HG02623 (cell line): Measurements from ENCODE around the gene LSAMP.
A peak's percentile ranks its signal among the peaks of the same experiment; 100 is the strongest.

Experiments
- ATAC-seq: cut with Tn5 transposase; IDR thresholded peaks from one replicate; pipeline ENCODE4 v1.9.1; 2021; ENCODE audit warnings: moderate library complexity; ENCODE audit not compliant: unreplicated experiment

LSAMP gene

DNA sequence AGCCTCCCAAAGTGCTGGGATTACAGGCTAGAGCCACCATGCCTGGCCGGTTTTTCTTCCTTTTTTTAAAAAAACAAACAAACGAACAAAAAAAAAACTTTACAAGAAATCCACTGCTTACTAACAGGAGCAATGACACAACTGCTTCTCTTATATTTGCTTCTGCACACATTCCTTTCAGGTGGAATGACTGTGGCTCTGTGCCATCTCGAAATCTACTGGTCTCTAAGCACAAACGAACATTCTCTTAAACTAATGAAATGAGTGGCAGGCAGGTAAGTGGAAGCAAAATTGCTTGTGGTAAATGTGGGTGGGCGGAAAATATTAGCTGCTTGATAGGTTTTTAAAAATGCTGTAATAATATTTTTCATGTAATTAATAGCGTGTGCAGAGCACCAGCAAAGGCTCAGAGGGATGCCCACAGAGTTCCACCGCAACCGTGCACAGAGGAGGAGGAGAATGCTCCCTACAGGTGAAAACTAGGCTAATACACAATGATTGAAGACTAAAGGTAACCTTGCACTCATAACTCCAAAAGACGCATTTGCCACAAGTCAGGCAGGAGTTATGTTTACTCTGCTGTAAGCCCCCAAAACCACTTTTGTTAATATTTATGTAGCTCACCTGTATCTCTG, 77.4 kb downstream of the LSAMP start:
- ATAC-seq = no peak

DNA sequence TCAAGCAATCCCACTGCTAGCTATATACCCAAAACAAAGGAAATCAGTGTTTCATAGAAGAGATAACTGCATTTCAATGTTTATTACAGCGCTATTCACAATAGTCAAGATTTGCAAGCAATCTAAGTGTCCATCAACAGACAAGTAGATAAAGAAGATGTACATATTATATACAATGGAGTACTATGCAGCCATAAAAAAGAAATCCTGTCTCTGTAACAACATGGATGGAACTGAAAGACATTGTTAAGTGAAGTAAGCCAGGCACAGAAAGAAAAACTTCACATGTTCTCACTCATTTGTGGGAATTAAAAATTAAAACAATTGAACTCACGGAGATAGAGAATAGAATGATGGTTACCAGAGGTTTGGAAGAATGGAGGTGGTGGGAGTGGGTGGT, 89.2 kb downstream of the LSAMP start:
- no peak for ATAC-seq

- no peak for ATAC-seq
Measured at GRCh38 chr3:116354382-116354781, 90.9 kb downstream of the LSAMP start.

- no peak for ATAC-seq
Measured at GRCh38 chr3:116350119-116350733, 95.1 kb downstream of the LSAMP start.

DNA sequence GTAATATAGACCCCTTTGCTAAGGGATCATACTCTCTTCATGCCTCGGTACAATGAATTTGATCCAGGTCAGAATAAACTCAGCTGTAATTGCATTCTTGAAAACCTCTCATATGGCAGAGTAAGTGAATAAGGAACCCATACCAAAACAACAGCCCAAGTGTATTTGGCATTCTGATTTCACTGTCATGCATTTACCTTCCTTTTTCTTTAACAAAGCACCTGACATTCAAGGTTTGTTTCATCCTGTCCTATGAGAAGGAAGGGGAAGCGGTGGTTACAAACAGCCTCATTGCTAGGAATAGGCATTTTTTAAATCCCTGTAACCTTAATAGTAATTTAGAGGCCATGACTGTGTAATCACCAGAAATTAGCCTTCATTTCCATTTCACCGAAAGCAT, 97.1 kb downstream of the LSAMP start:
- no peak for ATAC-seq

- no peak for ATAC-seq
Measured at GRCh38 chr3:116342499-116342898, 102.8 kb downstream of the LSAMP start.

DNA sequence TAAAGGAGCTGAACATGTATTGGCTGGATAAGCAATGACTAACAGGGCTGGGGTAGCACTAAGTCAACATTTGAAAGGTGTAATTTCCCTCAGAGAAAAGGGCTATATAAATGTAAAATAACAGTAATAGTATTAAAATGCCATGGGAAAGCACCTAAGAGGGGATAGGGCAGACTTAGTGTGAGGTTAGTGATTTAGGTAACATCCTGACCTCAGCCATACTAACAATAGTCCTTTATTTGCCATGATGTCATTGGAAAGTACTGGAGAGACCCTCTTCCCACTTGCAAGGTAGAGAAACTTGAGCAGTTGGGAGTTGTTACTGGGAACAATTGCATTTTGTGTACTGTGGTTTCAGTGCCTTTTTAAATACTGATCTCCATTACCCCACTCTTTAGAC, 103.4 kb downstream of the LSAMP start:
- ATAC-seq = peak; percentile 43

DNA sequence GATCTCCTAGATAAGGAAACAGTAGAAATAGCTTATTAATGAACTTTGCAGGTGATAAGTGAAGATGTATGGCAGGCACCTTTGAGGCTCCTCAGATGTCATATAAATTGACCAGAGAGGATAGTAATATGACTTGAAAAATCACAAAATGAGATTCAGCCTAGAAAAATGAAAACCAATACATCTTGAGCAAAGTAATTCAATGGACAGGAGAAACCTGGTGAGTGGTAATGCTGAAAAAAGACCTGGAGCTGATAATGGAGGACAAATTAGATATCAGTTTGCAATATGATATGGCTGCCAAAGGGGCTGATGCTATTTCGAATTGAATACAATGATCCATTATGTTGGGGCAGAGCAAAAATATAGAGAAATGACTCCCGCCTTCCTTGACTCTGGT, 103.9 kb downstream of the LSAMP start:
- no peak for ATAC-seq

DNA sequence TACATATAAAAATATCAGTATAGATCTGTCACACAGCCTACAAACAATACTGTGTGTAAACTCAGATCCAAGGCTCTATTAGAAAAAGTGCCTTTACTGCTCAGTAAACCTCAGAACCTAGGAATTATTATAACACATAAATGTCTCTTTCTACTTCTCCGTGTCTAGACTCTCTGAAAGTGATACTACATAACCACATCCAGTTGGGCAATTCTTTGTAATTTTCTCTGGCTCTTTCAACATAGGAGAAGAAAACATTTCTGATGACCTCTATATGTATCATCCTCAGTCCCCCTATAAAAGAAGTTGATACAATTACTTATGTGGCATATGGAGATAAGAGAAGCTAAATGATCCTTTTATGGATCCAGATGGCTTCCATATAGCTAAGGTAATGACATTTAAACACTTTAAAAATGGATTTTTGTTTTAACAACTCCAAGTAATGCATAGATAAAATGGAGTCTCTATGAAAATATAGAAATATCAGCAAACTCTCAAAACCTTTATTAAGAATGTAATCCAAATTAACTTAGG, 104.5 kb downstream of the LSAMP start:
- no peak for ATAC-seq

- no peak for ATAC-seq
Measured at GRCh38 chr3:116339441-116340028, 105.8 kb downstream of the LSAMP start.

DNA sequence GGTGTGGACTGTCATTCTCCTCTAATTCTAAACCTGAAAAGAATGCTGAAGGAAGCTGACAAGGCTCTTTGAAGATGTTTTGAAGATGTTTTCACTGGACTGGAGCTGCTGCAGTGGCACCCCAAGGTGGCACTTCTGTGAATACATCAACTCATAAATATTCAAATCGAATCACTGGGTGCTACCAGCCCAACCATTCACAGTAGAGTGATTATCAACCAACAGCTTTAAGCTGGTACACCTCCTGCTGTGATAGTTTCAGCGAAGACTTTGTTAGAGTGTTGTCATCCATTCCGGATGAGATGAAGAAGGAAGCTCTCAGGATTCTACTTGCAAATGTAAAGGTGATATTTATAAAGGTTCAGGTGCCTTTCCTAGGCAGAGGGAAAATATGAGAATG, 106.6 kb downstream of the LSAMP start:
- no peak for ATAC-seq

DNA sequence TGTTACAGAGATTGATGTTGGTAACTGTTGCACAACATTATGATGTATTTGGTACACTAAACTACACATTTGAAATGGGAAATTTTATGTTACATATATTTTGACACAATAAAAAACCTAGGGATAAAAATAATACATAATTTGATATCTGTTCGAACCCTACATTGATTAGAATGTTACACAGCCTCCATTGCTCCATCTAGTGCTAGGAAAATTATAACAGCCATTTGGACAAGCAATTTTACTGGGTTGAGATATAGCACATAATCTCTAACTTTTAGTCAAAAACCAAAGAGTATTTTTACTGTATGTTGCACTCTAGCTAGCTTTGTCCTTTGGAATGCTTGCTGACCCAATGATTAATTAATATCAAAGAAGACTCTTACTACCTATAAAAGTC, 108.1 kb downstream of the LSAMP start:
- no peak for ATAC-seq

GRCh38 chr3:116331380-116331779, 113.9 kb downstream of the LSAMP start:
- ATAC-seq = no peak

GRCh38 chr3:116322750-116323375, 122.4 kb downstream of the LSAMP start:
- no peak for ATAC-seq

- ATAC-seq = no peak
Measured at GRCh38 chr3:116318370-116318769, 126.9 kb downstream of the LSAMP start.

GRCh38 chr3:116316771-116317170, 128.5 kb downstream of the LSAMP start:
- no peak for ATAC-seq

DNA sequence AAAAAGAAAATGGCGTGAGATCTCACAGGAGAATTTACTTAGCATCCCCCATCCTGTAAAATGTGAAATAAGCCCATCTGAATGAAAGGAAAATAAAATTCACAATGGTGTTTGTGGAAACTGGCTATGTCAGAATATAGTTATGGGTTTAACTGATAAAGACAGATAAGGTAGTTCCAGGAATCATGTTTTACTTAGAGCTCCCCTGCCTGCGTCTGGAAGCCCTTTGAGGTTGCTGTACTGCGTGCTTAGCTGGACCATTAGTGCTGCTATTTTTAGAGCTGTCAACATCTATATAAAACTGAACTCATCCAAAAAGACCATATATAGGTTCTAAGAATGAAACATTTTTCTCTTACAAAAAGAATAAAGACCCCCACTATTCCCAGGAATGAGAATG, 130.8 kb downstream of the LSAMP start:
- no peak for ATAC-seq

- ATAC-seq = no peak
Measured at GRCh38 chr3:116306720-116307119, 138.6 kb downstream of the LSAMP start.

- ATAC-seq = no peak
Measured at GRCh38 chr3:116306149-116306548, 139.1 kb downstream of the LSAMP start.

- ATAC-seq = no peak
Measured at GRCh38 chr3:116302087-116302747, 143.1 kb downstream of the LSAMP start.

GRCh38 chr3:116301422-116301821, 143.9 kb downstream of the LSAMP start:
- ATAC-seq = no peak
